ENCODE data around the gene CDH4.

GRCh38 chr20:61263084-61263695, 11.1 kb downstream of the CDH4 start:
- TF ChIP-seq CEBPB (IDR thresholded peaks at IDR 0.05) (no peak), MAX (IDR thresholded peaks at IDR 0.05) (no peak), NFIC (IDR thresholded peaks at IDR 0.05) (no peak), YY1 (IDR thresholded peaks at IDR 0.05; ENCODE audit: low read depth) (no peak), EP300 (IDR thresholded peaks at IDR 0.05; ENCODE audit: borderline replicate concordance) (no peak)

Data from Ishikawa (cell line).